SK-N-SH (cell line): Measurements from ENCODE around the gene RHOA.

Experiments used
- EP300 ChIP-seq, 2 experiments: IDR thresholded peaks; 2 replicates each; pipeline versions ENCODE4 v1.4.0 to v1.6.1; 2012; ENCODE audit warnings: borderline replicate concordance in 1 of 2, low read depth in 1 of 2, low read length in 1 of 2
- EZH2phosphoT487 ChIP-seq: fragments of 200-600 bp; sonication (generic); IDR thresholded peaks from 2 replicates; pipeline ENCODE4 v1.6.1; 2017; ENCODE audit warnings: low read depth, mixed run types, mild to moderate bottlenecking, antibody characterized with exemption, moderate library complexity, borderline replicate concordance
- MXI1 ChIP-seq: IDR thresholded peaks from 2 replicates; pipeline ENCODE4 v1.6.1; 2012; ENCODE audit warnings: mild to moderate bottlenecking, low read depth, low read length, improper control_type of control experiment
- NFIC ChIP-seq: IDR thresholded peaks from 2 replicates; pipeline ENCODE4 v1.4.0; 2012; ENCODE audit warnings: borderline replicate concordance
- POLR2AphosphoS5 ChIP-seq: IDR thresholded peaks from 2 replicates; pipeline ENCODE4 v1.6.1; 2012; ENCODE audit warnings: low read depth, low read length
- RAD21 ChIP-seq: IDR thresholded peaks from 2 replicates; pipeline ENCODE4 v1.6.1; 2012; ENCODE audit warnings: mild to moderate bottlenecking, low read length
- REST ChIP-seq: IDR thresholded peaks from 2 replicates; pipeline ENCODE4 v1.6.1; 2012; ENCODE audit warnings: mild to moderate bottlenecking, low read depth, low read length, moderate library complexity
- RFX5 ChIP-seq: IDR thresholded peaks from 2 replicates; pipeline ENCODE4 v1.6.1; 2012; ENCODE audit warnings: mild to moderate bottlenecking, improper control_type of control experiment, low read length
- SIN3A ChIP-seq: IDR thresholded peaks from 2 replicates; pipeline ENCODE4 v1.6.1; 2012; ENCODE audit warnings: low read depth, mild to moderate bottlenecking, low read length, moderate library complexity, borderline replicate concordance
- SMC3 ChIP-seq: IDR thresholded peaks from 2 replicates; pipeline ENCODE4 v1.6.1; 2012; ENCODE audit warnings: low read depth, low read length, improper control_type of control experiment
- TF ChIP-seq, protein P1 (sequence below): IDR thresholded peaks from 2 replicates; pipeline ENCODE4 v1.4.0; 2012; ENCODE audit warnings: low read depth
- TF ChIP-seq, protein P2 (sequence below): fragments of 200-600 bp; sonication (generic); IDR thresholded peaks from 2 replicates; pipeline ENCODE4 v1.6.1; 2017; ENCODE audit warnings: antibody characterized with exemption, mild to moderate bottlenecking, moderate library complexity

DNA sequence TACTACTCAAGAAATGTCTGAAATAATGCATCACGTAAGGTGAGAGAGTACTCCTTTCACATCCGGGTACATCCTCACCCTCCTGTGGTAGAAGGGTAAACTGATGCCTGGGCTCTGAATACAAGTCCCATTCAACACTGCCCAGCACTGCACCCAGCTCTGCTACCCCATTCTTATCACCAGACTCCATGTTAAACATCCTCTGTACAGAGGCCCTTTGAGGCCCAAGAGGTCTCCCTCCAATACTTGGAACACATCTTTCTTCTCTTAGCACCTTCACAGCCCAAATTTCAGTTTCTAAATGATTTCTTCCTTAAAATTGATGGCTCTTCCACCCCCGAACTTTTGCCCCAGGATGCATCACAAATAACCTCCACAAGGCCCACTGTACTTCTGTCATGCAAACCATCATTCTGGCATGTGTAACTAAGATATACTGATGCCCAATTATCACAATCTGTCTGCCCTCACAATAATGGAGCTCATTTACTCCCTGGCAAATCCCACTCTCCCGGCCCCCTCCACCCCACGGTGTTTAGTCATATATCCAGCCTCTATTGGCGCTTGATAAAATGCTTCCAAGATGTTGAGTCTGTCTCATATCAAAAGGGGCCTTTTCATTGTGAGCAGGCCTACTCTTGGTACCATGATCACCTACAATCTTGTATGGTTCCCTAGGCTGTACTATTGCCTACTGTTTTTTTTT is 41.0 kb downstream of the RHOA start:
- TF ChIP-seq REST (no peak), MXI1 (no peak), NFIC (no peak), SIN3A (no peak), POLR2AphosphoS5 (no peak), RAD21 (no peak), RFX5 (no peak), SMC3 (no peak), EP300 (IDR thresholded peaks at IDR 0.05; ENCODE audit: borderline replicate concordance in 1 of 2, low read depth in 1 of 2, low read length in 1 of 2) (no peak), EZH2phosphoT487 (no peak)
- TF ChIP-seq, protein P1, sequence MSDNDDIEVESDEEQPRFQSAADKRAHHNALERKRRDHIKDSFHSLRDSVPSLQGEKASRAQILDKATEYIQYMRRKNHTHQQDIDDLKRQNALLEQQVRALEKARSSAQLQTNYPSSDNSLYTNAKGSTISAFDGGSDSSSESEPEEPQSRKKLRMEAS, result no peak
- TF ChIP-seq, protein P2, sequence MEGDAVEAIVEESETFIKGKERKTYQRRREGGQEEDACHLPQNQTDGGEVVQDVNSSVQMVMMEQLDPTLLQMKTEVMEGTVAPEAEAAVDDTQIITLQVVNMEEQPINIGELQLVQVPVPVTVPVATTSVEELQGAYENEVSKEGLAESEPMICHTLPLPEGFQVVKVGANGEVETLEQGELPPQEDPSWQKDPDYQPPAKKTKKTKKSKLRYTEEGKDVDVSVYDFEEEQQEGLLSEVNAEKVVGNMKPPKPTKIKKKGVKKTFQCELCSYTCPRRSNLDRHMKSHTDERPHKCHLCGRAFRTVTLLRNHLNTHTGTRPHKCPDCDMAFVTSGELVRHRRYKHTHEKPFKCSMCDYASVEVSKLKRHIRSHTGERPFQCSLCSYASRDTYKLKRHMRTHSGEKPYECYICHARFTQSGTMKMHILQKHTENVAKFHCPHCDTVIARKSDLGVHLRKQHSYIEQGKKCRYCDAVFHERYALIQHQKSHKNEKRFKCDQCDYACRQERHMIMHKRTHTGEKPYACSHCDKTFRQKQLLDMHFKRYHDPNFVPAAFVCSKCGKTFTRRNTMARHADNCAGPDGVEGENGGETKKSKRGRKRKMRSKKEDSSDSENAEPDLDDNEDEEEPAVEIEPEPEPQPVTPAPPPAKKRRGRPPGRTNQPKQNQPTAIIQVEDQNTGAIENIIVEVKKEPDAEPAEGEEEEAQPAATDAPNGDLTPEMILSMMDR, result no peak
